Ishikawa (cell line): ENCODE results near the gene SOX6.

ENCODE experiments used
- CEBPB ChIP-seq: IDR thresholded peaks from 2 replicates; pipeline ENCODE4 v1.6.1; 2012
- EGR1 ChIP-seq: IDR thresholded peaks from 2 replicates; pipeline ENCODE4 v1.6.1; 2012
- EP300 ChIP-seq: IDR thresholded peaks from 2 replicates; pipeline ENCODE4 v1.6.1; 2012; ENCODE audit warnings: borderline replicate concordance
- FOXM1 ChIP-seq: IDR thresholded peaks from 2 replicates; pipeline ENCODE4 v1.6.1; 2012; ENCODE audit warnings: low read depth, borderline replicate concordance
- NFIC ChIP-seq: IDR thresholded peaks from 2 replicates; pipeline ENCODE4 v1.6.1; 2012
- RAD21 ChIP-seq: IDR thresholded peaks from 2 replicates; pipeline ENCODE4 v1.6.1; 2012; ENCODE audit warnings: low read depth
- TAF1 ChIP-seq: IDR thresholded peaks from 2 replicates; pipeline ENCODE4 v1.6.1; 2012; ENCODE audit warnings: low read depth, mild to moderate bottlenecking
- USF1 ChIP-seq: IDR thresholded peaks from 2 replicates; pipeline ENCODE4 v1.6.1; 2012
- YY1 ChIP-seq: IDR thresholded peaks from 2 replicates; pipeline ENCODE4 v1.6.1; 2012; ENCODE audit warnings: low read depth
- ZBTB7A ChIP-seq: IDR thresholded peaks from 2 replicates; pipeline ENCODE4 v1.6.1; 2012; ENCODE audit warnings: low read depth
- TF ChIP-seq, protein P1 (sequence below): IDR thresholded peaks from 2 replicates; pipeline ENCODE4 v1.6.1; 2012

DNA sequence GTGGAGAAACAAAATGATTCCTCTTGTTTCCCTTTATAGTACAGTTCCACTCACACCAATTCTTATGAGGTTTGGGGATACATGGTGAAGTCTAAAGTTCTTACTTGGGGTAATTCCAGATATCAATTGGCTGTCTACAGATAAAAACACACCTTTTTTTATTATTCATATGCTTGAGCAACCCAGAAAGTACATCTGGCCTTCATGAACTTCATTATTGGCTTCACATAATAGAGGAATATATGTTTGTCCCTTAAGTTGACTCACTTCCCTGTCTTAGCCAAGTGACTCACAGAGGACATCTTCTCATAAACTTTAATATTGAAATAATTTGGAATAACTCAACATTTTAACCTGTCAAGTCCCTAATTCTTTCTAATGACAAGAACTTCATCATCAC lies 36.3 kb upstream of the SOX6 start:
- TF ChIP-seq, protein P1, sequence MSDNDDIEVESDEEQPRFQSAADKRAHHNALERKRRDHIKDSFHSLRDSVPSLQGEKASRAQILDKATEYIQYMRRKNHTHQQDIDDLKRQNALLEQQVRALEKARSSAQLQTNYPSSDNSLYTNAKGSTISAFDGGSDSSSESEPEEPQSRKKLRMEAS: no peak
- TF ChIP-seq NFIC (no peak), RAD21 (no peak), EGR1 (no peak), EP300 (no peak), YY1 (no peak), USF1 (no peak), FOXM1 (no peak), TAF1 (no peak), ZBTB7A (no peak), CEBPB (no peak)
